ENCODE data around the gene KCNG3. TPM values are rescaled to one million over a fixed set of nuclear protein-coding genes. Genes with fewer than 3 reads are reported as not detected.
A peak's percentile ranks its signal among the peaks of the same experiment; 100 is the strongest.
"Not testable (repeated sequence)": the region's sequence is repeated elsewhere in the genome, so short reads cannot be mapped to it uniquely, and the experiment has no call there.

The KCNG3 gene
- total RNA-seq, 1 experiment from 2014 or later, result 1.3 TPM

DNA sequence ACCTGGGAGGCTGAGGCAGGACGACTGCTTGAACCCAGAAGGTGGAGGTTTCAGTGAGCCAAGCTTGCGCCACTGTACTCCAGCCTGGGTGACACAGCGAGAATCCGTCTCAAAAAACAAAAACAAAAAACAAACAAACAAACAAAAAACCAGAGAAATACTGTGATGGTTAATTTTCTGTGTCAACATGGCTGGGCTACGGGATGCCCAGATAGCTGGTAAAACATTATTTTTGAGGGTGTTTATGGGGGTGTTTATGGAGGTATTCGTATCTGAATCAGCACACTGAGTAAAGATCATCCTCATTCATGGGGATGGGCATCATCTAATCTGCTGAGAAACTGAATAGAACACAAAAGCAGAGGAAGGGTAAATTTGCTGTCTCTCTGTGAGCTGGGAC, 92.0 kb downstream of the KCNG3 start:
- Histone ChIP-seq H3K9me2 (ENCODE audit: insufficient read depth) (no peaks in the 10 kb centered on the region), H3K9me3 (ENCODE audit: insufficient read depth, low read depth) (no peaks in the 10 kb centered on the region), H3K4me3 (no peak overlapping the region), H3K27ac (no peak overlapping the region), H3K4me2 (no peak overlapping the region), H3K27me3 (ENCODE audit: insufficient read depth, low read depth) (no peaks in the 10 kb centered on the region), H3K36me3 (ENCODE audit: low read depth) (no peaks in the 10 kb centered on the region), H2AFZ (no peak overlapping the region), H4K20me1 (ENCODE audit: insufficient read depth) (no peaks in the 10 kb centered on the region), H3K4me1 (replicated peaks; ENCODE audit: insufficient read depth) (no peaks in the 10 kb centered on the region), H3K79me2 (ENCODE audit: low read depth) (no peaks in the 10 kb centered on the region), H3F3A (ENCODE audit: insufficient read depth, low read depth) (0 out of 2 replicates have a peak, but pooled peaks cover under 1% of the 10 kb centered on the region)
- ChIA-PET POLR2A (ENCODE audit: unreplicated experiment) (no interaction called here), CTCF (no interaction called here)
- intact Hi-C loops (cut with micrococcal nuclease; ENCODE audit: unreplicated experiment), result no loop called here
- TF ChIP-seq EZH2 (IDR thresholded peaks at IDR 0.05; ENCODE audit: low read depth), result no peak
- TF ChIP-seq, protein P1, sequence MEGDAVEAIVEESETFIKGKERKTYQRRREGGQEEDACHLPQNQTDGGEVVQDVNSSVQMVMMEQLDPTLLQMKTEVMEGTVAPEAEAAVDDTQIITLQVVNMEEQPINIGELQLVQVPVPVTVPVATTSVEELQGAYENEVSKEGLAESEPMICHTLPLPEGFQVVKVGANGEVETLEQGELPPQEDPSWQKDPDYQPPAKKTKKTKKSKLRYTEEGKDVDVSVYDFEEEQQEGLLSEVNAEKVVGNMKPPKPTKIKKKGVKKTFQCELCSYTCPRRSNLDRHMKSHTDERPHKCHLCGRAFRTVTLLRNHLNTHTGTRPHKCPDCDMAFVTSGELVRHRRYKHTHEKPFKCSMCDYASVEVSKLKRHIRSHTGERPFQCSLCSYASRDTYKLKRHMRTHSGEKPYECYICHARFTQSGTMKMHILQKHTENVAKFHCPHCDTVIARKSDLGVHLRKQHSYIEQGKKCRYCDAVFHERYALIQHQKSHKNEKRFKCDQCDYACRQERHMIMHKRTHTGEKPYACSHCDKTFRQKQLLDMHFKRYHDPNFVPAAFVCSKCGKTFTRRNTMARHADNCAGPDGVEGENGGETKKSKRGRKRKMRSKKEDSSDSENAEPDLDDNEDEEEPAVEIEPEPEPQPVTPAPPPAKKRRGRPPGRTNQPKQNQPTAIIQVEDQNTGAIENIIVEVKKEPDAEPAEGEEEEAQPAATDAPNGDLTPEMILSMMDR (conservative IDR thresholded peaks at IDR 0.05), result no peak
- BruUV-seq (replicated peaks), result no TSS peak
- no peak for DNase-seq

DNA sequence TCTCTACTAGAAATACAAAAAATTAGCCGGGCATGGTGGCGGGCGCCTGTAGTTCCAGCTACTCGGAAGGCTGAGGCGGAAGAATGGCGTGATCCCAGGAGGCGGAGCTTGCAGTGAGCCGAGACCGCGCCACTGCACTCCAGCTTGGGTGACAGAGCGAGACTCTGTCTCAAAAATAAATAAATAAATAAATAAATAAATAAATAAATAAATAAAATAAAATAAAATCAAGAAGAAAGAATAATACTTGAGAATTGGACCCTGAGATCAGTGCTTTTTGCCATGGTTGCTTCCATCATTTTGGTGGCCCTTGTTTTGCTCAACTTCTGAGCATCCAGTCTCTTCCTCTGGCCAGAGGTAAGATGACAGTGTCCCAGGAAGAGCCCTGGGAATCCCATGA, 95.7 kb downstream of the KCNG3 start:
- CTCF ChIA-PET, result not testable (repeated sequence)

DNA sequence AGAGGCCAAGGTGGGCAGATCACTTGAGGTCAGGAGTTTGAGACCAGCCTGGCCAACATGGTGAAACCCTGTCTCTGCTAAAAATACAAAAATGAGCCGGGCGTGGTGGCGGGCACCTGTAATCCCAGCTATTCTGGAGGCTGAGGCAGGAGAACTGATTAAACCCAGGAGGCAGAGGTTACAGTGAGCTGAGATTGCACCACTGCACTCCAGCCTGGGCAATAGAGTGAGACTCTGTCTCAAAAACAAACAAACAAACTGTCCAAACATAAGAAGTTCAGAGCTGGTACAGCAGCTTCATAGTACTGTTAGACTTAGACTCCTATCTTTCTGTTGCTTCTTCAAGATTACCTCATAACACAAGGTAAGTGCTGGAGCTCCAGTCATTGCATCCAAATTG, 100.5 kb downstream of the KCNG3 start:
- H3F3A ChIP-seq (ENCODE audit: insufficient read depth, low read depth); intact Hi-C loops (cut with micrococcal nuclease; ENCODE audit: unreplicated experiment); H3K9me3 ChIP-seq (ENCODE audit: insufficient read depth, low read depth); H3K79me2 ChIP-seq (ENCODE audit: low read depth); BruUV-seq (replicated peaks); CTCF ChIA-PET; H3K36me3 ChIP-seq (ENCODE audit: low read depth); DNase-seq; H3K4me3 ChIP-seq; H3K4me2 ChIP-seq; H2AFZ ChIP-seq; H3K4me1 ChIP-seq (replicated peaks; ENCODE audit: insufficient read depth); H3K27ac ChIP-seq; H3K9me2 ChIP-seq (ENCODE audit: insufficient read depth); H4K20me1 ChIP-seq (ENCODE audit: insufficient read depth); POLR2A ChIA-PET (ENCODE audit: unreplicated experiment); H3K27me3 ChIP-seq (ENCODE audit: insufficient read depth, low read depth): not testable (repeated sequence)

More for the DNA sequence above, 95.7 kb downstream of the KCNG3 start:
- POLR2A ChIA-PET (ENCODE audit: unreplicated experiment); DNase-seq; H3K27ac ChIP-seq; intact Hi-C loops (cut with micrococcal nuclease; ENCODE audit: unreplicated experiment); H2AFZ ChIP-seq; H3K79me2 ChIP-seq (ENCODE audit: low read depth); H4K20me1 ChIP-seq (ENCODE audit: insufficient read depth); H3K9me3 ChIP-seq (ENCODE audit: insufficient read depth, low read depth); H3K36me3 ChIP-seq (ENCODE audit: low read depth); H3K4me1 ChIP-seq (replicated peaks; ENCODE audit: insufficient read depth); H3F3A ChIP-seq (ENCODE audit: insufficient read depth, low read depth); H3K9me2 ChIP-seq (ENCODE audit: insufficient read depth); H3K4me2 ChIP-seq; H3K27me3 ChIP-seq (ENCODE audit: insufficient read depth, low read depth); H3K4me3 ChIP-seq; BruUV-seq (replicated peaks): not testable (repeated sequence)

DNA sequence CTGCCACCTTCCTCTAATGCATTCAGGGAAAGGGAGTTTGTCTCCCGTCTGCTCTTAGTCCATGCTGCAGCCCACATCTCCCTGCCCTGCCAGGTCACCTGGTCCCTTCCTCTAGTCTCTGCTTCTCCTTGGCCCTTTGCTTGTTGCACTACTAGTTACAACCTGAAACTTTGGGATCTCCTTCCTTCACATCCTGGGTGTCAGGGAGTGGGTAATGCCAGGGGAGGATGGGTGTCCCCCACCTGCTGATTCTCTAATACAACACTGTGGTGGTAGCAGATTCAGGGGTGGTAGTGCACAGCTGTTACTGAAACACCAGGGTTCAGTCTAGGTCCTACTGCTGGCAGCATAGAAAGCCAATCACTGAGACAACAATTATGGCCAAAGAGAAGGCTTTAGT, 101.6 kb downstream of the KCNG3 start:
- intact Hi-C loops (cut with micrococcal nuclease; ENCODE audit: unreplicated experiment), result no loop called here
- H3K27ac ChIP-seq, result no peak overlapping the region
- 0 out of 2 replicates have a peak, but pooled peaks cover 4% of the 10 kb centered on the region for H3F3A ChIP-seq (ENCODE audit: insufficient read depth, low read depth)
- no peak overlapping the region for H3K4me2 ChIP-seq
- no peak for TF ChIP-seq EZH2 (IDR thresholded peaks at IDR 0.05; ENCODE audit: low read depth)
- TF ChIP-seq, protein P1 (conservative IDR thresholded peaks at IDR 0.05), result no peak
- no peaks in the 10 kb centered on the region for H3K36me3 ChIP-seq (ENCODE audit: low read depth)
- H3K9me2 ChIP-seq (ENCODE audit: insufficient read depth), result no peaks in the 10 kb centered on the region; the same call in 1 of the 2 replicates
- H3K4me3 ChIP-seq, result no peak overlapping the region
- H4K20me1 ChIP-seq (ENCODE audit: insufficient read depth), result no peaks in the 10 kb centered on the region
- no peaks in the 10 kb centered on the region for H3K9me3 ChIP-seq (ENCODE audit: insufficient read depth, low read depth)
- H2AFZ ChIP-seq, result no peak overlapping the region
- ChIA-PET POLR2A (ENCODE audit: unreplicated experiment) (no interaction called here), CTCF (no interaction called here)
- no TSS peak for BruUV-seq (replicated peaks)
- peak in 1 of 2 experiments; percentile 28 for DNase-seq
- H3K4me1 ChIP-seq (replicated peaks; ENCODE audit: insufficient read depth), result no peaks in the 10 kb centered on the region
- no peaks in the 10 kb centered on the region for H3K27me3 ChIP-seq (ENCODE audit: insufficient read depth, low read depth)
- H3K79me2 ChIP-seq (ENCODE audit: low read depth), result no peaks in the 10 kb centered on the region

Other genes with a start within 250 kb of the KCNG3 start
- 141 and 144 TPM in 2 replicates for gene COX7A2L, start 132.8 kb downstream of the KCNG3 start, total RNA-seq (2021)
- 58.7 and 89.8 TPM in 2 replicates for gene MTA3, start 74.7 kb upstream of the KCNG3 start, total RNA-seq (2021)

Data from PC-9 (cell line).